GM12892 (cell line): Measurements from ENCODE around the gene TOR1AIP2.

Experiments
- POLR2A ChIP-seq: IDR thresholded peaks from 2 replicates; pipeline ENCODE4 v1.6.1; 2011; ENCODE audit warnings: low read depth, low read length, control low read depth
- POLR2AphosphoS5 ChIP-seq: IDR thresholded peaks from 2 replicates; pipeline ENCODE4 v1.6.1; 2011; ENCODE audit warnings: low read depth, low read length, control low read depth
- TAF1 ChIP-seq: IDR thresholded peaks from 2 replicates; pipeline ENCODE4 v1.6.1; 2011; ENCODE audit warnings: low read depth, mild to moderate bottlenecking, control low read depth, low read length, borderline replicate concordance

GRCh38 chr1:179825798-179826460, 51.7 kb downstream of the TOR1AIP2 start:
- TF ChIP-seq TAF1 (no peak), POLR2A (no peak), POLR2AphosphoS5 (no peak)
